Stimulated activated CD4-positive, alpha-beta T cell treated with anti-CD3 and anti-CD28 coated beads, Interleukin-2, amount 100 ng/mL, for 48 hours (primary cell): Measurements from ENCODE around the gene KRT4.
"Not testable (repeated sequence)": the region's sequence is repeated elsewhere in the genome, so short reads cannot be mapped to it uniquely, and the experiment has no call there.

Experiments
- DNase-seq, 2 donors: peaks; one replicate each; pipeline ENCODE4 v3.0.0-alpha.2; 2020

The KRT4 gene

GRCh38 chr12:52813885-52814709 lies at the start of gene KRT4:
Gene KRT4 (minus strand): TSS chr12:52814116. CDS start chr12:52814058, 58 bp downstream.
- DNase-seq: no peak

- DNase-seq: no peak
Measured at GRCh38 chr12:52862023-52862422, 48.1 kb upstream of the KRT4 start.

GRCh38 chr12:52861511-52861910 lies 47.6 kb upstream of the KRT4 start:
- DNase-seq: no peak

GRCh38 chr12:52860102-52860823 lies 46.3 kb upstream of the KRT4 start:
- no peak for DNase-seq

GRCh38 chr12:52857500-52857899 lies 43.6 kb upstream of the KRT4 start:
- no peak for DNase-seq

GRCh38 chr12:52856787-52857186 lies 42.9 kb upstream of the KRT4 start:
- no peak for DNase-seq

- DNase-seq: not testable (repeated sequence)
Measured at GRCh38 chr12:52856077-52856476, 42.2 kb upstream of the KRT4 start.

GRCh38 chr12:52851787-52852186 lies 37.9 kb upstream of the KRT4 start:
- no peak for DNase-seq

- no peak for DNase-seq
Measured at GRCh38 chr12:52850681-52851080, 36.8 kb upstream of the KRT4 start.

GRCh38 chr12:52849511-52849910 lies 35.6 kb upstream of the KRT4 start:
- no peak for DNase-seq

- DNase-seq: no peak
Measured at GRCh38 chr12:52848661-52849255, 34.8 kb upstream of the KRT4 start, which contains the start of gene KRT78. Gene KRT78 (minus strand): TSS chr12:52848994. CDS start chr12:52848930, 64 bp downstream.

- DNase-seq: no peak
Measured at GRCh38 chr12:52847335-52848102, 33.6 kb upstream of the KRT4 start.

GRCh38 chr12:52846356-52846970 lies 32.5 kb upstream of the KRT4 start:
- no peak for DNase-seq

- DNase-seq: no peak
Measured at GRCh38 chr12:52845946-52846345, 32.0 kb upstream of the KRT4 start.

- no peak for DNase-seq
Measured at GRCh38 chr12:52844386-52844785, 30.5 kb upstream of the KRT4 start.

- DNase-seq: no peak
Measured at GRCh38 chr12:52839436-52840105, 25.7 kb upstream of the KRT4 start.

- DNase-seq: no peak
Measured at GRCh38 chr12:52838609-52839435, 24.9 kb upstream of the KRT4 start.

GRCh38 chr12:52837781-52838608 lies 24.1 kb upstream of the KRT4 start:
- no peak for DNase-seq

GRCh38 chr12:52837413-52837741 lies 23.5 kb upstream of the KRT4 start:
- no peak for DNase-seq
